Psoas muscle (tissue), 8 donors: Measurements from ENCODE around the gene PLPPR3. TPM values are rescaled to one million over a fixed set of nuclear protein-coding genes. Genes with fewer than 3 reads are reported as not detected.

Experiments used
- ATAC-seq, 4 donors: fragments of 200-7000 bp; cut with Tn5 transposase; one replicate each; pipeline ENCODE4 v1.9.1; 2020; ENCODE audit warnings: moderate library complexity in 3 of 4, mild to moderate bottlenecking in 2 of 4
- DNase-seq, 2 donors: peaks; one replicate each; pipeline ENCODE4 v3.0.0-alpha.2; 2020
- H3K27ac ChIP-seq: fragments of 200-600 bp; one replicate; pipeline ENCODE4 v1.8.0; 2022
- H3K27me3 ChIP-seq, 3 donors: fragments of 200-600 bp in 1 of 3; one replicate each; pipeline versions ENCODE4 v1.6.1 to v1.8.0; 2013 to 2022; ENCODE audit warnings: low read length in 2 of 3, mild to moderate bottlenecking in 2 of 3, moderate library complexity in 1 of 3; ENCODE audit not compliant: insufficient read depth in 3 of 3
- H3K36me3 ChIP-seq, 2 donors: fragments of 200-600 bp in 1 of 2; one replicate each; pipeline versions ENCODE4 v1.6.1 to v1.8.0; 2013 to 2022; ENCODE audit warnings: low read depth in 1 of 2, mild to moderate bottlenecking in 1 of 2, moderate library complexity in 1 of 2; ENCODE audit not compliant: insufficient read depth in 1 of 2
- H3K4me1 ChIP-seq: fragments of 200-600 bp; one replicate; pipeline ENCODE4 v1.8.0; 2022
- H3K4me3 ChIP-seq: fragments of 200-600 bp; one replicate; pipeline ENCODE4 v1.8.0; 2022; ENCODE audit warnings: mild to moderate bottlenecking
- H3K9me3 ChIP-seq: fragments of 200-600 bp; one replicate; pipeline ENCODE4 v1.8.0; 2022
- WGBS, 3 donors: extraction: QIAGEN DNeasy Blood & Tissue Kit; methylation state at CpG; one replicate each; pipeline versions ENCODE4 v1.1.6 to v1.1.7; 2013; 5-methylcytosine and 5-hydroxymethylcytosine counted together
- intact Hi-C, 2 donors: fragments of 100-400 bp; cut with DNase I; formaldehyde crosslinking; loops; one replicate each; pipeline versions ENCODE4 v1.11.0 to v1.14.2; 2022
- polyA plus RNA-seq, 3 donors: library from polyadenylated mRNA; stranded (reverse); fragments of 200-250 nt; gene quantifications; one replicate each; pipeline ENCODE4 v1.2.3, GENCODE V29; 2013
- total RNA-seq, 4 donors: library from RNA; stranded (reverse); fragmentation: NEBNext Ultra II Directional in 2 of 4; extraction: Animal tissue kit (Norgen Biotek cat#: 25700) in 2 of 4; gene quantifications; one replicate each; pipeline versions ENCODE4 v1.2.1 to v1.2.4, GENCODE V29; 2021 to 2023
- TF ChIP-seq, protein P1 (sequence below): fragments of 200-600 bp; IDR thresholded peaks from one replicate; pipeline ENCODE4 v1.8.0; 2022; ENCODE audit warnings: antibody characterized with exemption
- donor health status: healthy with polysubstance abuse.
- donor health status: DM: no; HTN: no; CAD: no; lungs with moderate emphysema.
- donor health status: Bipolar disorder and iron deficiency.
- donor health status: healthy.
- donor health status: DM: yes; HTN: yes; CAD: no.
- donor health status: DM: no; HTN: no; CAD: no.
- donor health status: DM: no; HTN: no; CAD: no.
- donor health status: DM: yes; HTN: yes; CAD: no.

Gene PLPPR3
- total and polyA plus RNA-seq, 7 donors = not detected

GRCh38 chr19:763181-763580 lies 58.6 kb downstream of the PLPPR3 start:
- peaks cover 8% of the 10 kb centered on the region for H3K9me3 ChIP-seq
- intact Hi-C loops = no loop called here
- H3K27me3 ChIP-seq = peaks cover 0 to 4% (median 0%) of the 10 kb centered on the region in 3 donors
- H3K4me3 ChIP-seq = no peak overlapping the region
- H3K4me1 ChIP-seq = no peaks in the 10 kb centered on the region
- DNase-seq (no peak), ATAC-seq (no peak)
- TF ChIP-seq, protein P1, sequence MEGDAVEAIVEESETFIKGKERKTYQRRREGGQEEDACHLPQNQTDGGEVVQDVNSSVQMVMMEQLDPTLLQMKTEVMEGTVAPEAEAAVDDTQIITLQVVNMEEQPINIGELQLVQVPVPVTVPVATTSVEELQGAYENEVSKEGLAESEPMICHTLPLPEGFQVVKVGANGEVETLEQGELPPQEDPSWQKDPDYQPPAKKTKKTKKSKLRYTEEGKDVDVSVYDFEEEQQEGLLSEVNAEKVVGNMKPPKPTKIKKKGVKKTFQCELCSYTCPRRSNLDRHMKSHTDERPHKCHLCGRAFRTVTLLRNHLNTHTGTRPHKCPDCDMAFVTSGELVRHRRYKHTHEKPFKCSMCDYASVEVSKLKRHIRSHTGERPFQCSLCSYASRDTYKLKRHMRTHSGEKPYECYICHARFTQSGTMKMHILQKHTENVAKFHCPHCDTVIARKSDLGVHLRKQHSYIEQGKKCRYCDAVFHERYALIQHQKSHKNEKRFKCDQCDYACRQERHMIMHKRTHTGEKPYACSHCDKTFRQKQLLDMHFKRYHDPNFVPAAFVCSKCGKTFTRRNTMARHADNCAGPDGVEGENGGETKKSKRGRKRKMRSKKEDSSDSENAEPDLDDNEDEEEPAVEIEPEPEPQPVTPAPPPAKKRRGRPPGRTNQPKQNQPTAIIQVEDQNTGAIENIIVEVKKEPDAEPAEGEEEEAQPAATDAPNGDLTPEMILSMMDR = no peak
- H3K36me3 ChIP-seq = no peaks in the 10 kb centered on the region
- WGBS, 3 donors = 89 to 92% (median 89%) methylated on average over 10 of the region's 10 CpGs
- no peak overlapping the region for H3K27ac ChIP-seq

Other genes with a start within 250 kb of the PLPPR3 start
- 100 to 1,000 TPM; 172 to 381 (median 300) TPM for gene BSG, start 249.4 kb downstream of the PLPPR3 start, total RNA-seq
- 100 to 1,000 TPM; 202 to 308 (median 299) TPM for gene BSG, start 249.4 kb downstream of the PLPPR3 start, polyA plus RNA-seq
- gene HCN2, start 232.1 kb downstream of the PLPPR3 start, total RNA-seq = under 1 TPM in 2 of 4 donors, not detected in 2; 0.08 to 0.13 TPM
- under 1 TPM in 2 of 3 donors, not detected in 1; 0.04 to 0.05 TPM for gene HCN2, start 232.1 kb downstream of the PLPPR3 start, polyA plus RNA-seq
- gene POLRMT, start 188.4 kb downstream of the PLPPR3 start, total RNA-seq = 10 to 100 TPM; 66.1 to 99.8 (median 81.4) TPM
- gene POLRMT, start 188.4 kb downstream of the PLPPR3 start, polyA plus RNA-seq = 10 to 100 TPM; 61.7 to 79.6 (median 66.5) TPM
- under 1 TPM in 2 of 4 donors, not detected in 2; 0.15 to 0.26 TPM for gene FGF22, start 182.1 kb downstream of the PLPPR3 start, total RNA-seq
- gene FGF22, start 182.1 kb downstream of the PLPPR3 start, polyA plus RNA-seq = under 1 TPM; 0.14 to 0.42 (median 0.16) TPM
- gene RNF126, start 158.7 kb downstream of the PLPPR3 start, total RNA-seq = 10 to 100 TPM; 25.2 to 62.9 (median 50.4) TPM
- gene RNF126, start 158.7 kb downstream of the PLPPR3 start, polyA plus RNA-seq = 10 to 100 TPM; 48.8 to 72.1 (median 63.3) TPM
- gene FSTL3, start 145.6 kb downstream of the PLPPR3 start, total RNA-seq = 10 to 100 TPM in 2 of 4 donors, 1 to 10 TPM in 2; 5.4 to 11.5 (median 8.5) TPM
- gene FSTL3, start 145.6 kb downstream of the PLPPR3 start, polyA plus RNA-seq = 10 to 100 TPM in 1 of 3 donors, 1 to 10 TPM in 2; 4.3 to 30.3 (median 6.1) TPM
- gene PRSS57, start 126.5 kb downstream of the PLPPR3 start, total RNA-seq = under 1 TPM in 1 of 4 donors, not detected in 3; 0.25 TPM
- under 1 TPM in 1 of 3 donors, not detected in 2; 0.05 TPM for gene PRSS57, start 126.5 kb downstream of the PLPPR3 start, polyA plus RNA-seq
- gene PALM, start 113.0 kb downstream of the PLPPR3 start, total RNA-seq = 10 to 100 TPM in 2 of 4 donors, 1 to 10 TPM in 2; 9.3 to 17.9 (median 10.9) TPM
- gene PALM, start 113.0 kb downstream of the PLPPR3 start, polyA plus RNA-seq = 1 to 10 TPM; 4.9 to 9.6 (median 6.8) TPM
- gene MISP, start 70.8 kb downstream of the PLPPR3 start, total RNA-seq = under 1 TPM in 1 of 4 donors, not detected in 3; 0.08 TPM
- gene MISP, start 70.8 kb downstream of the PLPPR3 start, polyA plus RNA-seq = under 1 TPM in 2 of 3 donors, not detected in 1; 0.09 to 0.13 TPM
- gene PTBP1, start 24.5 kb downstream of the PLPPR3 start, total RNA-seq = 10 to 100 TPM; 36.5 to 69.4 (median 60.8) TPM
- gene PTBP1, start 24.5 kb downstream of the PLPPR3 start, polyA plus RNA-seq = 10 to 100 TPM; 24.2 to 36.3 (median 25.1) TPM
- gene AZU1, start 5.9 kb upstream of the PLPPR3 start, total RNA-seq = under 1 TPM in 1 of 4 donors, not detected in 3; 0.69 TPM
- gene AZU1, start 5.9 kb upstream of the PLPPR3 start, polyA plus RNA-seq = not detected
- under 1 TPM in 2 of 4 donors, not detected in 2; 0.22 to 0.34 TPM for gene PRTN3, start 19.0 kb upstream of the PLPPR3 start, total RNA-seq
- under 1 TPM in 2 of 3 donors, not detected in 1; 0.04 to 0.05 TPM for gene PRTN3, start 19.0 kb upstream of the PLPPR3 start, polyA plus RNA-seq
- gene ELANE, start 30.3 kb upstream of the PLPPR3 start, total RNA-seq = under 1 TPM in 2 of 4 donors, not detected in 2; 0.39 to 0.55 TPM
- gene ELANE, start 30.3 kb upstream of the PLPPR3 start, polyA plus RNA-seq = under 1 TPM; 0.55 to 0.95 (median 0.92) TPM
- 10 to 100 TPM; 56.8 to 79.9 (median 64.2) TPM for gene CFD, start 37.7 kb upstream of the PLPPR3 start, total RNA-seq
- gene CFD, start 37.7 kb upstream of the PLPPR3 start, polyA plus RNA-seq = 100 to 1,000 TPM in 2 of 3 donors, 10 to 100 TPM in 1; 87.1 to 142 (median 142) TPM
- gene MED16, start 71.2 kb upstream of the PLPPR3 start, total RNA-seq = 10 to 100 TPM; 47.0 to 66.5 (median 56.7) TPM
- gene MED16, start 71.2 kb upstream of the PLPPR3 start, polyA plus RNA-seq = 10 to 100 TPM; 30.7 to 55.8 (median 51.3) TPM
- not detected for gene RNU6-9, start 71.5 kb upstream of the PLPPR3 start, total RNA-seq
- not detected for gene RNU6-9, start 71.5 kb upstream of the PLPPR3 start, polyA plus RNA-seq
- gene R3HDM4, start 91.3 kb upstream of the PLPPR3 start, total RNA-seq = 10 to 100 TPM; 17.8 to 56.8 (median 50.6) TPM
- gene R3HDM4, start 91.3 kb upstream of the PLPPR3 start, polyA plus RNA-seq = 10 to 100 TPM; 37.4 to 92.0 (median 60.8) TPM
- gene KISS1R, start 95.4 kb upstream of the PLPPR3 start, total RNA-seq = not detected
- under 1 TPM in 1 of 3 donors, not detected in 2; 0.16 TPM for gene KISS1R, start 95.4 kb upstream of the PLPPR3 start, polyA plus RNA-seq
- gene ARID3A, start 104.1 kb upstream of the PLPPR3 start, total RNA-seq = 1 to 10 TPM; 4.2 to 6.7 (median 4.9) TPM
- gene ARID3A, start 104.1 kb upstream of the PLPPR3 start, polyA plus RNA-seq = 1 to 10 TPM; 2.3 to 4.2 (median 3.2) TPM
- 10 to 100 TPM; 17.4 to 28.0 (median 20.3) TPM for gene WDR18, start 162.4 kb upstream of the PLPPR3 start, total RNA-seq
- gene WDR18, start 162.4 kb upstream of the PLPPR3 start, polyA plus RNA-seq = 10 to 100 TPM; 30.8 to 77.9 (median 39.0) TPM
- gene GRIN3B, start 178.5 kb upstream of the PLPPR3 start, total RNA-seq = under 1 TPM in 1 of 4 donors, not detected in 3; 0.16 TPM
- under 1 TPM in 1 of 3 donors, not detected in 2; 0.01 TPM for gene GRIN3B, start 178.5 kb upstream of the PLPPR3 start, polyA plus RNA-seq
- gene TMEM259, start 199.2 kb upstream of the PLPPR3 start, total RNA-seq = 100 to 1,000 TPM in 1 of 4 donors, 10 to 100 TPM in 3; 67.1 to 128 (median 87.4) TPM
- 100 to 1,000 TPM in 1 of 3 donors, 10 to 100 TPM in 2; 80.6 to 133 (median 89.9) TPM for gene TMEM259, start 199.2 kb upstream of the PLPPR3 start, polyA plus RNA-seq
- not detected for gene RNU6-2, start 199.6 kb upstream of the PLPPR3 start, total RNA-seq
- gene RNU6-2, start 199.6 kb upstream of the PLPPR3 start, polyA plus RNA-seq = not detected
- 1 to 10 TPM; 3.0 to 9.5 (median 8.5) TPM for gene CNN2, start 204.7 kb upstream of the PLPPR3 start, total RNA-seq
- gene CNN2, start 204.7 kb upstream of the PLPPR3 start, polyA plus RNA-seq = 1 to 10 TPM; 1.7 to 6.3 (median 2.3) TPM
- gene ABCA7, start 218.2 kb upstream of the PLPPR3 start, total RNA-seq = 10 to 100 TPM in 3 of 4 donors, 1 to 10 TPM in 1; 5.2 to 19.5 (median 16.5) TPM
- gene ABCA7, start 218.2 kb upstream of the PLPPR3 start, polyA plus RNA-seq = 10 to 100 TPM in 1 of 3 donors, 1 to 10 TPM in 2; 2.6 to 10.1 (median 3.3) TPM
- 1 to 10 TPM; 2.0 to 4.0 (median 3.2) TPM for gene ARHGAP45, start 245.2 kb upstream of the PLPPR3 start, total RNA-seq
- gene ARHGAP45, start 245.2 kb upstream of the PLPPR3 start, polyA plus RNA-seq = 1 to 10 TPM; 1.2 to 1.8 (median 1.8) TPM